Stimulated activated CD4-positive, alpha-beta T cell treated with anti-CD3 and anti-CD28 coated beads, Interleukin-12 subunit alpha, Interleukin-12 subunit beta, amount 100 ng/mL, for 48 hours (primary cell): ENCODE measurements around the gene CRK.
"Not testable (repeated sequence)": the region's sequence is repeated elsewhere in the genome, so short reads cannot be mapped to it uniquely, and the experiment has no call there.

Experiments used
- DNase-seq, 3 donors: peaks; one replicate each; pipeline ENCODE4 v3.0.0-alpha.2; 2020; ENCODE audit warnings: low read depth in 2 of 3, low spot score in 1 of 3

The CRK gene

GRCh38 chr17:1467898-1468492 lies 12.0 kb upstream of the CRK start:
- no peak for DNase-seq

GRCh38 chr17:1467258-1467657 lies 11.2 kb upstream of the CRK start:
- DNase-seq: no peak

- no peak for DNase-seq
Observed at GRCh38 chr17:1464186-1464585, 8.2 kb upstream of the CRK start.

- DNase-seq: no peak
Observed at GRCh38 chr17:1462164-1463112, 6.4 kb upstream of the CRK start.

GRCh38 chr17:1461198-1461944 lies 5.3 kb upstream of the CRK start:
- no peak for DNase-seq

- no peak for DNase-seq
Observed at GRCh38 chr17:1460233-1460632, 4.2 kb upstream of the CRK start.

- peak in 2 of 3 donors; percentile 15 to 33 for DNase-seq
Observed at GRCh38 chr17:1455291-1455796, 688 bp downstream of the CRK start.

GRCh38 chr17:1454541-1454940 lies 1.5 kb downstream of the CRK start:
- DNase-seq: no peak

GRCh38 chr17:1453694-1454093 lies 2.3 kb downstream of the CRK start:
- DNase-seq: not testable (repeated sequence)

GRCh38 chr17:1452836-1453235 lies 3.2 kb downstream of the CRK start:
- no peak for DNase-seq

GRCh38 chr17:1450261-1450660 lies 5.8 kb downstream of the CRK start:
- DNase-seq: not testable (repeated sequence)

GRCh38 chr17:1449412-1449967 lies 6.5 kb downstream of the CRK start:
- no peak for DNase-seq

GRCh38 chr17:1447052-1447451 lies 9.0 kb downstream of the CRK start:
- DNase-seq: no peak

GRCh38 chr17:1446201-1446600 lies 9.8 kb downstream of the CRK start:
- no peak for DNase-seq

GRCh38 chr17:1445695-1446094 lies 10.3 kb downstream of the CRK start:
- not testable (repeated sequence) for DNase-seq

- not testable (repeated sequence) for DNase-seq
Observed at GRCh38 chr17:1442721-1443120, 13.3 kb downstream of the CRK start.

- no peak for DNase-seq
Observed at GRCh38 chr17:1442187-1442586, 13.8 kb downstream of the CRK start.

GRCh38 chr17:1440921-1441320 lies 15.1 kb downstream of the CRK start:
- DNase-seq: no peak

GRCh38 chr17:1438593-1439083 lies 17.4 kb downstream of the CRK start:
- no peak for DNase-seq

- no peak for DNase-seq
Observed at GRCh38 chr17:1435326-1435725, 20.7 kb downstream of the CRK start.

- DNase-seq: no peak
Observed at GRCh38 chr17:1434150-1434549, 21.9 kb downstream of the CRK start.
